HS-27A (cell line): Measurements from ENCODE around the gene ZNF333.

Source experiments
- DNase-seq: peaks from one replicate; pipeline ENCODE4 v3.0.0-alpha.2; 2012; ENCODE audit warnings: low read depth, missing footprints

ZNF333 gene

DNA sequence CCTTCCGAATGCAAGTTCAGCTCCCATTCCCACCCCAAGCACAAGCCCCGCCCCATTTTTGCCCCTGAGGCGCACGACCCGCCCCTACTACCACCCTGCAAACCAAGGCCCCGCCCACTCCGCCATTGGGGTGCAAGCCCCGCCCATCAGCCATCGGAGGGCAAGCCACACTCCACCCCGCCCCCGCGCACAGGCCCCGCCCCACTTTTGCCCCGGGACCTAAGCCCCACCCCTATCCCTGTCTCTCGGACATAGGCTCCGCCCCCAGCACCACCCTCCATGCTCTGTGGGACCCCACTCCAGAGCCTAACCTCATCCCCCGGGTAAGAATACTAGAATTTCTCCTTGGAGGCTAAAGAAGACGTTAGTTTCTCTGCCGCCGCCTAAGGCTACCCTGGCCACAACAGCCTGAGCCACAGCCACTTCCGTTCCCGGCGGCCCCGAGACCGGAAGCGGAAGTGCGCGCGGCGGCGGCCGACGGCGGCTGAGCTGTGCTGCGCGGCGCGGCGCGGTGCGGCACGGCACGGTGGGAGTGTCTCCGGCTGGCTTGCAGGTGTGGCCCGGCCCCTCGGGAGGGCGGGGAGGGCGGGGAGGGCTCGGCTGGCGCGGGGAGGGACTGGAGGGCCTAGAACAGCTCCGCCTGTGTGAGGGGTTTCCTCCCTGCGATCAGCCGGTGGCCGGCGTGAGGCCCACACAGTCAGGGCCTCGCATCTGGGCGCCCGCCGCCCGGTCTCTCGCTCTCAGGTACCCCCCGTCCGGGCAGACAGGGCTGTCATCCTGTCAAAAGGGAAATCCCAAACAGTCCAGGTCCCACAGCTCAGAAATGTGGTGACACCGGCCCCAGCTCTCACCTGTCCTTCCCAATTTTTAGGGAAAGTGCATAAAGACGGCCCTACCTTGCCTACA, at the start of gene ZNF333:
Gene ZNF333, plus strand, starts transcription at position 451 of the 906 bp plus-strand sequence. CDS start 3,444 bp downstream, outside the sequence.
- DNase-seq, result peak; percentile 69

DNA sequence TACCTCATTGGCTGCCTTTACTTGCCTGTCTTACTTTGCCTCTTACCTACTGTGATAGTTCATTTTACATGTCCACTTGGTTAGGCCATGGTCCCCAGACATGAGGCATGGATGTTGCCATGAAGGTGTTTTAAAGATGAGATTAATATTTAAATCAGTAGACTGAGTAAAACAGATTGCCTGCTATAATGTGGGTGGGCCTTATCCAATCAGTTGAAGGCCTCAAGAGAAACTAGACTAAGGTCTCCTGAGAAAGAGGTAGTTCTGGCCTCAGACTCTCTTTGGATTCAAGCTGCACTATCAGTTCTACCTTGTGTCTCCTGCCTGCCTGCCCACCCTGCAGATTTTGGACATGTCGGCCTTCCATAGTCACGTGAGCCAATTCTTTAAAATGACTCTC, 41.3 kb upstream of the ZNF333 start:
- DNase-seq, result no peak

DNA sequence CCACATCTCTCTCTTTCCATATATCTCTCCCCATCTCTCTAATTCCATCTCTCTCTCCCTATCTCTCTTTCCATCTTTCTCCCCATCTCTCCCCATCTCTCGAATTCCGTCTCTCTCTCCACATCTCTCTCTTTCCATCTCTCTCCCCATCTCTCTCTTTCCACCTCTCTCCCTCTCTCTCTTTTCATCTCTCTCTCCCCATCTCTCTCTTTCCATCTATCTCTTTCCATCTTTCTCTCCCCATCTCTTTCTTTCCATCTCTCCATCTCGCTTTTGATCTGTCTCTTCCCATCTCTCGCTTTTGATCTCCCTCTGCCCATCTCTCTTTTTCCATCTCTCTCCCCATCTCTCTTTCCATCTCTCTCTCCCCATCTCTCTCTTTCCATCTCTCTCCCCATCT, 40.8 kb upstream of the ZNF333 start:
- no peak for DNase-seq

DNA sequence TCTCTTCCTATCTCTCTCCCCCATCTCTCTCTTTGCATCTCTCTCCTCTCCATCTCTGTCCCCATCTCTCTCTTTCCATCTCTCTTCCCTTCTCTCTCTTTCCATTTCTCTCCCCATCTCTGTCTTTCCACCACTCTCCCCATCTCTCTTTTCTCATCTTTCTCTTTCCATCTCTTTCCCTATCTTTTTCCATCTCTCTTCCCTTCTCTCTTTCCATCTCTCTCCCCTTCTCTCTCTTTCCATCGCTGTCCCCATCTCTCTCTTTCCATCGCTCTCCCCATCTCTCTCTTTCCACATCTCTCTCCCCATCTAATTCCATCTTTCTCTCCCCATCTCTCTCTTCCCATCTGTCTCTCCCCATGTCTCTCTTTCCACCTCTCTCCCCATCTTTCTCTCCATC, 39.7 kb upstream of the ZNF333 start:
- DNase-seq, result no peak

DNA sequence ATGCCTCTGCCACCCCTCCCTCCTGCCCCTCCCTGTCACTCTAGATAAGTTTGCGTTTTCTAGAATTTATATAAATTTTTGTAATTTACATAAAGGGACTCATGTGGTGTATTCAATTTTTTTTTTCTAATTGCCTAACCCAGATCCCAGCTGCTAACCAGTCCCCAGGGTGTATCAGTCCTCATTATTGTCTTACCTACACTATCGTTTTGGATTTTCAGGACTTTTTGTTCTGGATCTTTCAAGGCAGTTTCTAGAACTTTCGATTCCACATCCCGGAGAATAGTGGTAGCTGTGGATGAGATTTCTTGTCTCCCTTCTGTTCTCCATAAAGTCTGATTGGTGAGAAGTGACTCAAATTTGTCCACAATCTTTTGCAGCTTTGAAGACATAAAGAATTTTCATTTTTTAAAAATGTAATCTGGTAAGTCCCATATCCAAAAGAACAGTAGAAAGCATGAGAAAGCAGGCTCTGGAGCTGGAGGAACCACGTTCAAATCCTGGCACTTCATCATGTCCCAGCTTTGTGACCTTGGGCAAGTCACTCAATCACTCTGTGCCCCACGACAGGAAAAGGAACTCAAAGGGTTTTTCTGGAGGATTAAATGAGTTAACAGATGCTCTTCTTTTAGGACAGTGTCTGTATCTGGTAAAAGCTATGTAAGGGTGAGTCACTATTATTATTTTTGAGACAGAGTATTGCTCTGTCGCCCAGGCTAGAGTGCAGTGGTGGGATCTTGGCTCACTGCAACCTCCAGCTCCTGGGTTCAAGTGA, 34.9 kb upstream of the ZNF333 start:
- no peak for DNase-seq

DNA sequence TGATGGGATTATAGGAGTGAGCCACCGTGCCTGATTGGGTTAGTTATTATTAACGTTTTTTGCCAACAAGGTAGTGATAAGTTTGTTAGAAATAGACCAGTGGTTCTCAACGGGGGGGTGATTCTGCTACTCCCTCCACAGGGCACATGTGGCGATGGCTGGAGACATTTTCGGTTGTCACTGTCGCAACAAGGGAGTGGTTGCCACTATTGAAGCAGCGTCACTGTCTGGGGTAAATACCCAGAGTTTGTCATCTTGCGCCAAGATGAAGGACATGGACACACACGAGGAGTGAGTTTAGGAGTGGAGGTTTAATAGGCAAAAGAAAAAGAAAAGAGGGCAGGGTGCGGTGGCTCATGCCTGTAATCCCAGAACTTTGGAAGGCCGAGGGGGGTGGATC, 34.1 kb upstream of the ZNF333 start:
- no peak for DNase-seq

DNA sequence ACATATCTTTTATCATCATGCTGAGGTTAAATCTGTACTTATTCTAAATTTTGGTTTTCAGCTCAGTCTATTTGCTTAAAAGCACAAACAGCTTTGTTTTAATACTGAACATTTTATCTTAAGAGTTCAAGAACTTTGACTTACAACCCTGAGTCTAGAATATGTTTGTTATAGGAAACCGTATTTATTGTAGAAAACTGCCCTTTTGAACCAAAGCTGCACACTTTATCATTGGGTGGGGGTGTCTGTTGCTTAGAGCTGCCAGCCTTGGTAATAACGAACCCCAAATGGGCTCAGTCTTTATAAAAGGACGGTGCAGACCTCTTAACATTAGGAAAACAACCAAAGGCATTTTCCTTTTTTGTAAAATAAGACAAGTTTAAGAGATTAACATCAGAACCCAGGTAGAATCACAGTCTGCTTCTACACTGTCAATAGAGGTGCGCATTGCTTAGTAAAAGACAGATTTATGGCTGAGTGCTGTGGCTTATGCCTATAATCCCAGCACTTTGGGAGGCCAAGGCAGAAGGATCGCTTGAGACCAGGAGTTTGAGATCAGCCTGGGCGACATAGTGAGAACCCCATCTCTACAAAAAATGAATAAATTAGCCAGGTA, 29.9 kb upstream of the ZNF333 start:
- DNase-seq, result no peak

DNA sequence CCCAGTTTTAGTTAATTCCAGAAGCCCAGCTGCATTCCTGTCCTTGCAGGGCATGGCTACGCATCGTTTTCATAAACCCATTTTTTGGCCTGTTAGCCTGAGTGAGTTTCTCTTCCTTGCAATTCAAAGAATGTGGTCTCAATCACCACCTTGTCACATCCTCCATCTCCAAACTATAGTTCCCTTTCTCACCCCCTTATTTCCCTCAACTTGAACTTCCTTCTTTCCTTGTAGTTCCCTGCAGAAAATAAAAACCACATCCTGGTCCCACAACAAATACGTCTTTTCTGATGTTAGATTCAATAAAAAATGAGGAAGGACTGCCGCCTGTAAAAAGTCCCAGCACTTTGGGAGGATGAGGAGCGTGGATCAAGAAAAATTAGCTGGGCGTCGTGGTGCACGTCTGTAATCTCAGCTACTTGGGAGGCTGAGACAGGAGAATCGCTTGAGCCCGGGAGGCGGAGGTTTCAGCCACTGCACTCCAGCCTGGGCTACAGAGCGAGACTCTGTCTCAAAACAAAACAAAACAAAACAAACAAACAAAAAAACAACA, 28.4 kb upstream of the ZNF333 start:
- no peak for DNase-seq

DNA sequence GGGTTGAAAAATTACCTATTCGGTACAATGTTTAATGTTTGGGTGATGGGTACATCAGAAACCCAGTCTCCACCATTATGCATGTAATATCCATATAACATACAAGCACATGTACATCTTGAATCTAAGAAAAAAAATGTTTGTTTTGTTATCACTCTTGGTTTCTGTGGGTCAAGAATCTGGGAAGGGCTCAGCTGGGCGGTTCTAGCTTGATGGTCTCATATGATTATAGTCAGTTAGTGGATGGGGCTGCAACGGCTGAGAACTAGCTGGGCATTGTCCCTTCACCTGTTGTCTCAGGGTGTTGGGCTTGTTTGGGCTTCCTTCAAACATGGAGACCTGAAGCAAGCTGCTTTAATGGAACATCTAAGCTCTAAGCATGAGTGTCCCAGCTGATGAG, 19.9 kb upstream of the ZNF333 start:
- DNase-seq, result no peak

DNA sequence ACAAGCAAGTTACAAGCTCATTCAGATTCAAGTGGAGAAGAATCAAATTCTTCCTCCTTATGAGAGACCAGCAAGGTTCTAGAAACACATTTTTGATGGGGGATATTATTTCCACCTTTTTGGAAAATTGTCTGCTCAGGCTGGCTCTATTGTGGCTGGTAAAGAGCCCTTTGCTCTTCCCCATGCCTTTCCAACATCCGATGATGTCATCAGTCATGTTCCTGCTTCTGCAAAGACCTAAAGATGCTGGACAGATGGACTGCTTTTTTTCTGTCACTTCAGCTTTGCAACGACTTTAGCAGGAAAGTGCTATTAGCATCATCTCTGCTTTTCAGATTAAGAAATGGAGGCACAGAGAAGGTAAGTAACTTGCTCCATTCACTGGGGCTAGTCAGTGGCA, 19.4 kb upstream of the ZNF333 start:
- DNase-seq, result no peak

DNA sequence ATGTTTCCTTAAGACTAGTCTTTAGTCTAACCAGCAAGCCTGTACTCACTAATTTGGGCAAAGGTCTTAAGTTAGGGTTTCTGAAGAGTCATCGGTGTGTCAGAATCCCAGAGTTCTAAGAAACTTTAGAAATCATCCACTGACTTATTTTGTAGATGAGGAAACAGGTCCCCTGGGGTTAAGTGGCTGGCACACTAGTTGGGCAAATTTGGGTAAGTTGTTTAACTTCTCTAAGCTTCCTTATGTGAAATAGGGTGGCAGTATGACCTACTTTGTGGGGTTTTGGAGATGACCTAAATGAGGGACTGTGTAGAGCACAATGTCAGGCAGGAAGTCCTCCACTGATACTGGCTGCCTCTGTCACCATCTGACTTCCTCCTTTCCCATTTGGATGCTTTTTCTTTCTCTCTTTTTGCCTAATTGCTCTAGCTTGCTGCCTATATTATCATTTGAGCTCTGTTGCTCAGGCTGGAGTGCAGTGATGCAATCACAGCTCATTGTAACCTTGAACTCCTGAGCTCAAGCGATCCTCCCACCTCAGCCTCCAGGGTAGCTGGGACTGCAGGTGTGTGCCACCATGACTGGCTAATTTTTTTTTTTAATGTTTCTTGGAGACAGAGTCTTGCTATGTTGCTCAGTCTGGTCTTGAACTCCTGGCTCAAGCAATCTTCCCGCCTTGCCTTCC, 17.5 kb upstream of the ZNF333 start:
- no peak for DNase-seq

DNA sequence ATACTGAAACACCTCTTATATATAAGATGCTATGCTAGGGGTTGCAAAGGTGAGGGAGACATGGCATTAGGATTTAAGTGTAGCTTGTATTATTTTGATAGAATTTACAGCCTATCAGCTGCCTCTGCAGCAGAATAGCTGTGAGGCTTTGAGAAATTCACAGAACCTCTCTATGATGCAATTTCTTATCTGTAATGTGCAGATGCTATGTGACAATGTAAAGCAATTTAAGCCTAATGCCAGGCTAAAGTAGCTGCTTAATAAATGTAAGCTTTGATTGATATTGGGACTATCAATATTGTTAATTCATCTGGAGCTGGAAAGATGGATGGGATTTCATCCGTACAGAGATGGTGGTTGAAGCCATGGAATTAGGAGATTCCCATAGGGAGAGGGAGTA, 16.8 kb upstream of the ZNF333 start:
- DNase-seq, result no peak

DNA sequence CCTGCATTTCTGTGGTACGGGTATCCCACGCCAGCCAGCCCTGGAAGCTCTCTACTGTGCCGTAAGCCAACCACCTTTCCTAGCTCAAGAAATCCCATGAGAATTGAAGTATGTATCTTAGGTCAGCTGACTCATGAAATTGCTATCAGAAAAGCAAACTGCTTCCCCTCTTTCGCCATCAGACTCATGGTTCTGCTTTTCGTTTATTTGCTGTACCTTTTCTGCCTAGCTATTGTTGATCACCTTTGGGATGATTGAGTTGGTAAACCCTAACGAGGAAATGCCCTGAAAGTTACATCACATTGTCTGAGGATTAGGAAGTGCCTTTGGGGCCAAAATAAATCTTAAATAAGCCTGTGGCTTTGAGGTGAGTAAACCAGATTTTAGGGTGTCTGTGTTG, 15.1 kb upstream of the ZNF333 start, which contains the start of gene ADGRE3:
Gene ADGRE3, minus strand, starts transcription at position 81 of the 400 bp plus-strand sequence. Its CDS starts 74 bp downstream, at position 7.
- no peak for DNase-seq

DNA sequence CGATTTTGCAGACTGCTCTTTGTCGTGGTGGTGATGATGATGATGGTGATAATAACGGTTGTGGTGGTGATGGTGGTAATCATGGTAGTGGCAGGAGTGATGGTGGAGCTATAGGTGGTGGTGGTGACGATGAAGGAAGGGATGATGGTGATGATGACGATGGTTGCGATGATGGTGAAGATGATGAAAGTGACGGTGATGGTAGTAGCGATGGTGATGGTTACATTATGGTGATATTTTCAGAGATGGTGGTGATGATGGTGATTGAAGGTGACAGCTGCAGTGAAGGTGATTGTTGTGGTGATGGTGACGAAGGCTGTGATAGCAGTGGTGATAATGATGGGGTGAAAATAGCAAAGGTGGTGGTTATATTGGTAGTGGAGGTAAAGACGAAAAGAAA, 13.1 kb upstream of the ZNF333 start:
- DNase-seq, result no peak

DNA sequence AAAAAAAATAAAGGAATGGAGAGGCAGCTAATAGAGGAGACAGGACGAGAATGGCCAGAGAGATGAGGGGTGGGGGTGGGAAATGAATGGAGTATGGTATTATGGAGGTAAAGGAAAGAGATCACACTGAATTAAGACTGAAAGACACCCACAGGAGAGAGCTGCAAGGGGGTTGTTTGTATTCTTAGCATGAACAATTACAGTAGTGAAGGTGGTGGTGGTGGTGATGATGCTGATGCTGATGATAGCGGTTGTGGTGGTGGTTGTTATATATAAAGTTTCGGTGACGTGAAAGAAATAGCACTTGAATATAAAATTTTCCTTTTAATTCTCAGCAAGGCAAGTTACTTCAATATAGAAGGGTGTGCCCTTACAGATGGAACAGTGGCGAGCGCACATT, 12.4 kb upstream of the ZNF333 start:
- DNase-seq, result no peak

DNA sequence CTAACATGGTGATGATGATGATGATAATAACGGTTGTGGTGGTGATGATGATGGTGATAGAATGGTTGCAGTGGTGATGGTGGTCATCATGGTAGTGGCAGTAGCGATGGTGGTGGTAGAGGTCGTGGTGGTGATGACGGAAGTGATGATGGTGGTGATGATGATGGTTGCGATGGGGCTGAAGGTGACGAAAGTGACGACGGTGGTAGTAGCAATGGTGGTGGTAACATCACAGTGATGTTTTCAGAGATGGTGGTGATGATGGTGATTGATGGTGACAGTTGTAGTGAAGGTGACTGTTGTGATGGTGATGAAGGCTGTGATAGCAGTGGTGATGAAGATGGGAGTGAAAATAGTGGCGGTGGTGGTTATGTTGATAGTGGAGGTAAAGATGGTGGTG, 11.6 kb upstream of the ZNF333 start:
- no peak for DNase-seq

DNA sequence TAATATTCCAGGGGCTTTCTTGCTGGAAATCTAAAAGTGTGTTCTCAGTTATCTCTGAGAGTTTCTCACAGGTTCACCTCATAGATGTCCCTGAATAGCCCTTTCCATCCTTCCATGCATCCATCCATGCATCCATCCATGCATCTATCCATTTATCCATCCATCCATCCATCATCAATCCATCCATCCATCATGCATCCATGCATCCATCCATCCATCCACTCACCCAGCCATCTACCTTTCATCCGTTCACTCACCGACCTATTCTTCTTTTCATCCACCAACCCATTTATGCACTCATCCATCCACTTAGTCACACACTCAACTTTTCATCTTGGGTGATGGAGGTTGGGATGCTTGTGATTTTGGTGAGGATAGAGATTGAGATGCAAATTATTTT, 7.8 kb upstream of the ZNF333 start:
- no peak for DNase-seq

DNA sequence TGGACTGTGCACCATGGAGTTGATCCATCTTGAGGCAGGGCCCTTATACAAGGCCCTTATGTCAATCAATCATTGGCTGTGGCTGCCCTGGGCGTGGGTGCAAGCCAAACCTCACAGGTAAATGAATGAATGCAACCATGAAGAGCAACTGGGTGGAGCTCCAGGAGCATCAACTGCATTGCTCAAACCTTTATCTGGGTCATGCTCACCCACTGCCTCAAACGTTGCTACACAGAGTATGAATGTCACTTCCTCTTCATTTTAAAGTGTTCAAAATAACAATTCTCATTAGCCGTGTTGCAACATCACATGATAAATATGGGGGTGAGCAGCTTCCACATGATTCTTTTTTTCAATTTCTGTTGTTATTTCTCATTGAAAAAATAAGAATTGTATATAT, 6.4 kb upstream of the ZNF333 start:
- no peak for DNase-seq

DNA sequence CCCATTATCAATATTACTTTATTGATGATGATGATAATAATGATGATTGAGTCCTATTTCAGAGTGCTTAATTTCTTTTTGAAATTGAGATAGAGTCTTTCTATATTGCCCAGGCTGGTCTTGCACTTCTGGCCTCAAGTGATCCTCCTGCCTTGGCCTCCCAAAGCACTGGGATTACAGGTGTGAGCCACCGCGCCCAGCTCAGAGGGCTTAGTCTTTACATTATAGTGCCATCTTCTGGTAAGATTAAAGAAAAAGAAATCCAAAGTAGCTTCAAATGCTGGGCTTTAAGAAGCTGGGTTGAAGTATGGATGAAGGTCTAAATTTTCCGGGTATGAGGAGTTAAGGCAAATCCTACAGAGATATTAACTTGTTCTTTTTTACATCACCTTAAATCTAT, 3.4 kb upstream of the ZNF333 start:
- DNase-seq, result no peak

DNA sequence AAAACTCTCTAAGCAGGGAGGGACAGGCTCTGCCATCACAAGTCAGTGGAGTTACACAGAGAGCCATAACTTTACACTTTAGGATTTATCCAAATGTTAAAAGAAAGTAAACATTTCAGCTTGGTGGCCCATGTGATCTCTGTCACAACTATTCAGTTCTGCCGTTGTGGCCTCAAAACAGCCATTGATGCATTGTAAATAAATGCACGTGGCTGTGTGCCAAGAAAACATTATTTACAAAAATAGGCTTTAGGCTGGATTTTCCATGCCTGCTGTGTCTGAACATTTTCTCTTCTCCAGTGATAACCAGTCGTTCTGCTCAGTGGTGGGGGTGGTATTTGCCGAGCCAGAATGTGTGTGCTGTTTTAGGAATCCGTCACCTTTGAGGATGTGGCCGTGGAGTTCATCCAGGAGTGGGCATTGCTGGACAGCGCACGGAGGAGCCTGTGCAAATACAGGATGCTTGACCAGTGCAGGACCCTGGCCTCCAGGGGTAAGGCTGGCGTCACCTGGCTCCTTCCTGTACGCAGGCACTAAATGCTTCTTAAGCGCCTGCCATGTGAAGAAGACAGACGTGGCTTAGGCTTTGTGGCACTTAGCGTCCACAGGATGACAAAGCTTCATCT, 4.9 kb downstream of the ZNF333 start:
- DNase-seq, result no peak

DNA sequence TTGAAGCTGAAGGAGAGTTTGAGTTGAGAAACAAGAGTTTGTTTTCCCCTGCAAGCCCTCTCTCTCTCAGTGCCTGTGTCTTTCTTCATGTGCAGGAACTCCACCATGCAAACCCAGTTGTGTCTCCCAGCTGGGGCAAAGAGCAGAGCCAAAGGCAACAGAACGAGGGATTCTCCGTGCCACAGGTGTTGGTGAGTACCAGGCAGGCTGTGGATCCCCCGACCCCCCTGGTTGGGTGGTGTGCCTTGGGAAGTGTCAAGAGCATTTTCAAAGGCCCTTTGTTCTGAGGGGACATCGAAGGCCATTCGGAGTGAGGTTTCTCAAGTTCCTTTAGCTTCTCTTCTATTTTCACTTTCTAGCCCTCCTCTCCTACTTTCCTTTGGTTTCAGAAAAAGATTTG, 5.6 kb downstream of the ZNF333 start:
- DNase-seq, result no peak
